Chondrocyte (in vitro differentiated cells): ENCODE results near the gene ELF3. TPM values are rescaled to one million over a fixed set of nuclear protein-coding genes. Genes with fewer than 3 reads are reported as not detected.
"Not testable (repeated sequence)": the region's sequence is repeated elsewhere in the genome, so short reads cannot be mapped to it uniquely, and the experiment has no call there.

ENCODE experiments used
- DNase-seq: peaks from one replicate; pipeline ENCODE4 v3.0.0; 2021; ENCODE audit warnings: mixed read lengths, low spot score
- H3K27ac Mint-ChIP-seq: one replicate; pipeline ENCODE4 v1.8.0; 2021; ENCODE audit warnings: mild to moderate bottlenecking, moderate library complexity, mixed read lengths; ENCODE audit not compliant: unreplicated experiment
- H3K27me3 Mint-ChIP-seq: 2 replicates; pipeline ENCODE4 v1.8.0; 2021; ENCODE audit warnings: low read depth, mixed read lengths
- H3K36me3 Mint-ChIP-seq: 2 replicates; pipeline ENCODE4 v1.8.0; 2021; ENCODE audit warnings: low read depth, mixed read lengths
- H3K4me1 Mint-ChIP-seq: 2 replicates; pipeline ENCODE4 v1.8.0; 2021; ENCODE audit warnings: low read depth, mild to moderate bottlenecking, mixed read lengths
- H3K4me3 Mint-ChIP-seq: one replicate; pipeline ENCODE4 v1.8.0; 2021; ENCODE audit warnings: mild to moderate bottlenecking, moderate library complexity, mixed read lengths; ENCODE audit not compliant: unreplicated experiment
- H3K9me3 Mint-ChIP-seq: 2 replicates; pipeline ENCODE4 v1.8.0; 2021; ENCODE audit warnings: low read depth, mixed read lengths
- microRNA-seq: library from miRNA; unstranded; fragments of <30 nt; microRNA quantifications from one replicate; pipeline ENCODE4 v1.2.0, GENCODE V29; 2020; ENCODE audit warnings: borderline number of aligned reads
- total RNA-seq: library from RNA; stranded (reverse); gene quantifications from 3 replicates; pipeline ENCODE4 v1.2.1, GENCODE V29; 2021
- TF ChIP-seq, protein P1 (sequence below): fragments of 200-600 bp; sonication (generic); IDR thresholded peaks from 2 replicates; pipeline ENCODE4 v1.5.0; 2021; ENCODE audit warnings: antibody characterized with exemption, mild to moderate bottlenecking, moderate library complexity

Gene ELF3
- total RNA-seq, 1 donor from 2014 or later: 0.40 TPM

DNA sequence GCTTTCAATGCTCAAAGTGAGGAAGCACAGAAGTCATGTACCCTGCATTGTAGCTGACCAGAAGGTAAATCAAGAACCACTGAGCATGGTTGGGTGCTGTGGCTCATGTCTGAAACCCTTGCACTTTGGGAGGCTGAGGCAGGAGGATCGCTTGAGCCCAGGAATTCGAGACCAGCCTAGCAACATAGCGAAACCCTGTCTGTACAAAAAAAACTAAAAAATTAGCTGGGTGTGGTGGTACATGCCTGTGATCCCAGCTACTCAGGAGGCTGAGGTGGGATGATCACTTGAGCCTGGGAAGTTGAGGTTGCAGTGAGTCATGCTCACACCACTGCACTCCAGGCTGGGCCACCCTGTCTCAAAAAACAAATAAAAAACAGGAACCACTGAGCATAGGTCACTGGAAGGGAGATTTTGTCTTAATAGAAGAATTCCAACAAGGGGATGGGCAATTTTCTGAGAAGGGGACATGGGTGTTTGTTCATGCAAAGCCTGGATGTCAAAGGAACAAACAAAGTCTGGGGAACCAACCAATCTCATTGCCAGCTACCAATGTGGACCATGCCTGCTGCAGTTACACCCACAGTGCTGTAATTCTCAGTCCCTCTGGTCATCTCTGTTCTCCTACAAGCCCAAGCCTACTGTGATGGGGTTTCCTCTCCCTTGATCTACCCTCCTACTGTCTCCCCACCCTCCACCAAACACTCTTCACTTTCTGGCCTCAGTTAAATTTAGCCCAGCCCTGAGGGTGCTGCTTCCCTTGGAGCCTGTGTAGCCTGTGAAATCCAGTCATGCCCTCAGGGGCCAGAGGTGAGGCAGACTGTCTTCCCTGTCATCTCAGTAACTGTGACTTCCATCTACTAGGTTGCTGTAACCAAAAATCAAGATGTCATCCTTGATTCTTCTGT, 47.9 kb downstream of the ELF3 start:
- H3K36me3 Mint-ChIP-seq: no peaks in the 10 kb centered on the region
- H3K4me3 Mint-ChIP-seq: no peak overlapping the region
- no peak overlapping the region for H3K27ac Mint-ChIP-seq
- TF ChIP-seq, protein P1, sequence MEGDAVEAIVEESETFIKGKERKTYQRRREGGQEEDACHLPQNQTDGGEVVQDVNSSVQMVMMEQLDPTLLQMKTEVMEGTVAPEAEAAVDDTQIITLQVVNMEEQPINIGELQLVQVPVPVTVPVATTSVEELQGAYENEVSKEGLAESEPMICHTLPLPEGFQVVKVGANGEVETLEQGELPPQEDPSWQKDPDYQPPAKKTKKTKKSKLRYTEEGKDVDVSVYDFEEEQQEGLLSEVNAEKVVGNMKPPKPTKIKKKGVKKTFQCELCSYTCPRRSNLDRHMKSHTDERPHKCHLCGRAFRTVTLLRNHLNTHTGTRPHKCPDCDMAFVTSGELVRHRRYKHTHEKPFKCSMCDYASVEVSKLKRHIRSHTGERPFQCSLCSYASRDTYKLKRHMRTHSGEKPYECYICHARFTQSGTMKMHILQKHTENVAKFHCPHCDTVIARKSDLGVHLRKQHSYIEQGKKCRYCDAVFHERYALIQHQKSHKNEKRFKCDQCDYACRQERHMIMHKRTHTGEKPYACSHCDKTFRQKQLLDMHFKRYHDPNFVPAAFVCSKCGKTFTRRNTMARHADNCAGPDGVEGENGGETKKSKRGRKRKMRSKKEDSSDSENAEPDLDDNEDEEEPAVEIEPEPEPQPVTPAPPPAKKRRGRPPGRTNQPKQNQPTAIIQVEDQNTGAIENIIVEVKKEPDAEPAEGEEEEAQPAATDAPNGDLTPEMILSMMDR: no peak
- no peak for DNase-seq
- no peaks in the 10 kb centered on the region for H3K9me3 Mint-ChIP-seq
- H3K27me3 Mint-ChIP-seq: no peaks in the 10 kb centered on the region
- peaks cover 9% of the 10 kb centered on the region for H3K4me1 Mint-ChIP-seq

DNA sequence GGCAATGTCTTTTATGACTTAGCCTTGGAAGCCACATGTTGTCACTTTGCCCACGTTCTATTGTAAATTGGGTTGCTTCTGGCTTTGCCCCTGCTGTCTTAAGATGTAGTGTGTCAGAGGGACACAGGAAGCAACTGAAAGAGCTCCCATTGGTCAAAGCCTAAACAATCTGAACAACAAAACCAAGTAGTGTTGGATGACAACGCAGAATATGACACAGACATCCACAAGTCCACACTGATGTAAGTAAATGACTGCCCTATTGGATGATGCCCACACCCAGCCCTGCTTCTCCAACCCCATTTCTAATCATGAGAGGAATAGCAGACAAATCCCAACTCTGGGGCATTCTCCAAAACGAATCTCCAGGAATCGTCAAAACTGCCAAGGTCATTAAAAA, 50.7 kb downstream of the ELF3 start:
- TF ChIP-seq, protein P1: no peak
- Mint-ChIP-seq H3K4me1 (peaks cover 9% of the 10 kb centered on the region), H3K36me3 (no peaks in the 10 kb centered on the region), H3K4me3 (no peak overlapping the region), H3K27ac (no peak overlapping the region), H3K9me3 (no peaks in the 10 kb centered on the region), H3K27me3 (no peaks in the 10 kb centered on the region)
- no peak for DNase-seq

DNA sequence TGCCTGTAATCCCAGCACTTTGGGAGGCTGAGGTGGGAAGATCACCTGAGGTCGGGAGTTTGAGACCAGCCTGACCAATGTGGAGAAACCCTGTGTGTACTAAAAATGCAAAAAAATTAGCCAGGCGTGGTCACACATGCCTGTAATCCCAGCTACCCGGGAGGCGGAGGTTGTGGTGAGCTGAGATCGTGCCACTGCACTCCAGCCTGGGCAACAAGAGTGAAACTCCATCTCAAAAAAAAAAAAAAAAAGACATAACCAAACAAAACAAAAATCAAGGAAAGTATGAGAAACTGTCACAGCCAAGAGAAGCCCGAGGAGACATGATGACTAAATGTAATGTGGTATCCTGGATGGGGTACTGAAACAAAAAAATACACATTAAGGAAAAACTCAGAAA, 51.4 kb downstream of the ELF3 start:
- H3K4me3 Mint-ChIP-seq, H3K27me3 Mint-ChIP-seq, DNase-seq, H3K27ac Mint-ChIP-seq, H3K36me3 Mint-ChIP-seq, H3K9me3 Mint-ChIP-seq, H3K4me1 Mint-ChIP-seq: not testable (repeated sequence)

DNA sequence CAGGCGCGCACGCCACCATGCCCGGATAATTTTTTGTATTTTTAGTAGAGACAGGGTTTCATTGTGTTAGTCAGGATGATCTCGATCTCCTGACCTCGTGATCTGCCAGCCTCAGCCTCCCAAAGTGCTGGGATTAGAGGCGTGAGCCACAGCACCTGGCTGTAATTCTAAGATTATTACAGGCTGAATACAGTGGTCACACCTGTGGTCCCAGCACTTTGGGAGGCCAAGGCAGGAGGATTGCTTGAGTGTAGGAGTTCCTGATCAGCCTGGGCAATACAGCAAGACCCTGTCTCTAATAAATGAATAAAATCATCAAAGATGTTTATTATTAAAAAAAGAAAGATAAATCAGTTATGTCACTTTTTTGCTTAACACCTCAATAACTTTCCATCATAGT, 52.2 kb downstream of the ELF3 start:
- H3K27ac Mint-ChIP-seq, H3K9me3 Mint-ChIP-seq, DNase-seq, H3K36me3 Mint-ChIP-seq, H3K4me3 Mint-ChIP-seq, H3K27me3 Mint-ChIP-seq, H3K4me1 Mint-ChIP-seq: not testable (repeated sequence)

DNA sequence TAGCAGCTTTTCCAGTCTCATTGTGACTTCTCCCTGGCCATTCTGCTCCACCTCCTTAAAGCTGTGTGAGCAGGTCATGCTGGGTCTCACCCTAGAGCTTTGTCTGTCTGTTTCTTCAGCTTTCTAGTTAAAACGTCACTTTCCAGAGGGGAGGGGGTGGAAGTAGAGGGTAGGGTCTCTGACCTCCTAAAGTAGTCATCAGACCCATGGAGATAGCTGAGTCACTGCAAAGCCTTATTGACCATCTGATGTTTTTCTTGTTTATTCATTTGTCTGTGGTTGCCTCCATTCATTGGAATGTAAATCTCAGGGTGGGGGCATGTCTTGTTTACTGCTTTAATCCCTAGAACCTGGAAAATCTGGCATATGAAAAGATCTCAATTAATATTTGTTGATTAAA, 52.7 kb downstream of the ELF3 start:
- Mint-ChIP-seq H3K9me3 (no peaks in the 10 kb centered on the region), H3K4me1 (peaks cover 6% of the 10 kb centered on the region), H3K36me3 (no peaks in the 10 kb centered on the region), H3K27ac (no peak overlapping the region), H3K27me3 (no peaks in the 10 kb centered on the region), H3K4me3 (no peak overlapping the region)
- TF ChIP-seq, protein P1: no peak
- no peak for DNase-seq

DNA sequence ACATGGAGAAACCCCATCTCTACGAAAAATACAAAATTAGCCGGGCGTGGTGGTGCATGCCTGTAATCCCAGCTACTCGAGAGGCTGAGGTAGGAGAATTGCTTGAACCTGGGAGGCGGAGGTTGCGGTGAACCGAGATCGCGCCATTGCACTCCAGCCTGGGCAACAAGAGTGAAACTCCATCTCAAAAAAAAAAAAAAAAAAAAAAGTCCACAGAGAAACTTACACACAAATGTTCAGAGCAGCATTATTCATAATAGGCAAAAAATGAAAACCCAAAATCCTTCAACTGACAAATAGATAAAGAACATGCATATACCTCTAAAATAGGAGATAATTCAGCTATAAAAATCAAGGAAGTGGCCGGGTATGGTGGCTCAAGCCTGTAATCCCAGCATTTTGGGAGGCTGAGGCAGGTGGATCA, 54.5 kb downstream of the ELF3 start:
- H3K27ac Mint-ChIP-seq, H3K4me1 Mint-ChIP-seq, H3K9me3 Mint-ChIP-seq, H3K27me3 Mint-ChIP-seq, DNase-seq, H3K4me3 Mint-ChIP-seq, H3K36me3 Mint-ChIP-seq: not testable (repeated sequence)

Small RNA genes lying within 50 kb of the gene (microRNA-seq; reads per million reads assigned to microRNA genes)
- 2.2 reads per million for gene MIR6740

Other genes with a start within 250 kb of the ELF3 start
- 47.1 to 69.5 TPM (median 48.2 TPM) in 3 replicates for gene IPO9, start 181.4 kb upstream of the ELF3 start, total RNA-seq
- 29.7 to 39.1 TPM (median 37.7 TPM) in 3 replicates for gene SHISA4, start 121.7 kb upstream of the ELF3 start, total RNA-seq
- gene LMOD1, start 64.0 kb upstream of the ELF3 start, total RNA-seq: 17.7 to 83.6 TPM (median 80.5 TPM) in 3 replicates
- gene TIMM17A, start 55.1 kb upstream of the ELF3 start, total RNA-seq: 62.5 to 69.6 TPM (median 68.5 TPM) in 3 replicates
- gene RNPEP, start 27.9 kb upstream of the ELF3 start, total RNA-seq: 42.1 to 50.6 TPM (median 42.1 TPM) in 3 replicates
- not detected in 3 replicates for gene GPR37L1, start 112.3 kb downstream of the ELF3 start, total RNA-seq
- 73.9 to 95.1 TPM (median 95.1 TPM) in 3 replicates for gene ARL8A, start 134.2 kb downstream of the ELF3 start, total RNA-seq
- gene PTPN7, start 150.0 kb downstream of the ELF3 start, total RNA-seq: not detected in 3 replicates
- gene LGR6, start 183.2 kb downstream of the ELF3 start, total RNA-seq: 1.4 to 4.1 TPM (median 1.8 TPM) in 3 replicates